VCaP (cell line): ENCODE measurements around the gene PGA3.

ENCODE experiments used
- H3K27ac ChIP-seq: fragments of 450-650 bp; 2 replicates; pipeline ENCODE4 v1.5.1; 2017
- TF ChIP-seq, protein P1 (sequence below): fragments of 450-650 bp; conservative IDR thresholded peaks from 2 replicates; pipeline ENCODE4 v1.5.1; 2017; ENCODE audit warnings: mild to moderate bottlenecking, moderate library complexity

The PGA3 gene

DNA sequence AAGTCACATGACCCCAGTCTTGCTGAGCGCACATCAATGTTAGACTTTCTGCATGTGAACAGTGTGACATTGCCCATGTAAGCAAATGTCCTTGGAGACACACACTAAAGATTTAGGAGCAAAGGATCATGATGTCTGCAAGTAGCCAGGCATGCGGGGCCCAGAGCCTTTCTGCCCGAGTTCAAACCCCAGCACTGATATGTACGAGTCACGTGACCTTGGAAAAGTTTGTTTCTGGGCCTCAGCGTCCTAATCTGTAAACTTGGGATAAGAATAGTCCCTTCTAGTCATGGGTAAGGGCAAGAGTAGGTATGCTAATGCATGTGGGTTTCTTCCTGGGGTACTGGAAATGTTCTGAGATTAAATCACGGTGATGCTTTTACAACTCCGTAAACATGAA is 16.8 kb upstream of the PGA3 start:
- TF ChIP-seq, protein P1, sequence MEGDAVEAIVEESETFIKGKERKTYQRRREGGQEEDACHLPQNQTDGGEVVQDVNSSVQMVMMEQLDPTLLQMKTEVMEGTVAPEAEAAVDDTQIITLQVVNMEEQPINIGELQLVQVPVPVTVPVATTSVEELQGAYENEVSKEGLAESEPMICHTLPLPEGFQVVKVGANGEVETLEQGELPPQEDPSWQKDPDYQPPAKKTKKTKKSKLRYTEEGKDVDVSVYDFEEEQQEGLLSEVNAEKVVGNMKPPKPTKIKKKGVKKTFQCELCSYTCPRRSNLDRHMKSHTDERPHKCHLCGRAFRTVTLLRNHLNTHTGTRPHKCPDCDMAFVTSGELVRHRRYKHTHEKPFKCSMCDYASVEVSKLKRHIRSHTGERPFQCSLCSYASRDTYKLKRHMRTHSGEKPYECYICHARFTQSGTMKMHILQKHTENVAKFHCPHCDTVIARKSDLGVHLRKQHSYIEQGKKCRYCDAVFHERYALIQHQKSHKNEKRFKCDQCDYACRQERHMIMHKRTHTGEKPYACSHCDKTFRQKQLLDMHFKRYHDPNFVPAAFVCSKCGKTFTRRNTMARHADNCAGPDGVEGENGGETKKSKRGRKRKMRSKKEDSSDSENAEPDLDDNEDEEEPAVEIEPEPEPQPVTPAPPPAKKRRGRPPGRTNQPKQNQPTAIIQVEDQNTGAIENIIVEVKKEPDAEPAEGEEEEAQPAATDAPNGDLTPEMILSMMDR, result no peak
- no peak overlapping the region for H3K27ac ChIP-seq

DNA sequence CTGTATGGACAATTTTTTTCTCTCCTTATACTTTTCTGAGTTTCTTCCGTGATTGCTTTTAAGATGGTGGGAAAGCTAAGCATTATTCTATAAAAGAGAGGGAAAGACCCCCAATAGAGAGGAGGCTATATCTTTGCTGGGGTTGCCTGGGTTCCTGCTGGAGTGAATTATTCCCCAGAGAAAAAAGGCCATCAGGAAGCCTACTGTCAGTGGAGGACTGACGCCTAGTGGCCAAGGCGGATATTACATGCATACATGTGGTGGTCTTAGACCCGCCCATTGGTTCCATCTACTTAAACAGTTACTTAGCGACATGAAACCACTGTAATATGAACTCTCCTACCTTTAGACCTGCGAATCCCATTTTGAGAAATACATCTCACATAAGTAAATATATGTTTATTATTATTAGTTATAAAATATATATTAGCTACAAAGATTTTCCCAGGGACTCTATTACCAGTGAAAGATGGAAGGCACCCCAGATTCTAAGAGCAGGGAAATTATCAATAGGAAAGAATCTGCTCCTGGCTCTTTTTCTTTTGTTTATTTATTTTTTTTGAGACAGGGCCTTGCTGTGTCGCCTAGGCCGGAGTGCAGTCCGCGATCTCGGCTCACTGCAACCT is 15.7 kb upstream of the PGA3 start:
- TF ChIP-seq, protein P1, result peak; percentile 92
- H3K27ac ChIP-seq, result no peak overlapping the region

DNA sequence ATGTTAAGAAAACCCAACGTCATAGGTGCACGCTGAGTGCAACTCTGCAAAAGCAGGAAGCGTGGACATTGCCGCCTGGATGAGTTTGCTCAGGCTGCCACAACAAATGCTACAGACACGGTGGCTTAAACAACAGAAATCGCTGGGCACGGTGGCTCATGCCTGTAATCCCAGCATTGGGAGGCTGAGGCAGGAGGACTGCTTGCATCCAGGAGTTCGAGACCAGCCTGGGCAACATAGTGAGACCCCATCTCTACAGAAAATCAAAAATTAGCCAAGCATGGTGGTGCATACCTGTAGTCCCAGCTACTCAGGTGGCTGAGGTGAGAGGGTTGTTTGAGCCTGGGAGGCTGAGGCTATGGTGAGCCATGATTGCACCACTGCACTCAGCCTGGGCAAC is 13.4 kb upstream of the PGA3 start:
- no peak overlapping the region for H3K27ac ChIP-seq
- TF ChIP-seq, protein P1, result no peak

DNA sequence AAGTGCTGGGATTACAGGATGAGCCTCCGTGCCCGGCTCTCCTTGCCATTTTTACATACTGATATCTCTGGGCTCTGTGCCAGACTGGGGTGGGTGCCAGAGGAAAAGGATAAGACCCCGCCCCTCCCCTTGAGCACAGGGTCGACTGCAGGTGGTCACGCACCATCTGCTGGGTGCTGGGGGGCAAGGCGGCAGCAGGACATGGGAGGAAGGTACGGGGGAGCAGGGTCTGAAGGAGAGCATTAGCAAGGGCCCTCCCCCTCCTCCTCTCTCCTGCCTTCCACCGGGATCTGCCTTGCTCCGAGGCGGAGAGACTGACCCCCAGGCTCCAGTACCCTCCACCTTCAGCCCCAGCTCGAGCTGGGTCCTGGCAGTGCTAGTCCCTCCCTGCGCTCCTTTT is 9.7 kb upstream of the PGA3 start:
- H3K27ac ChIP-seq, result no peak overlapping the region
- TF ChIP-seq, protein P1, result no peak

DNA sequence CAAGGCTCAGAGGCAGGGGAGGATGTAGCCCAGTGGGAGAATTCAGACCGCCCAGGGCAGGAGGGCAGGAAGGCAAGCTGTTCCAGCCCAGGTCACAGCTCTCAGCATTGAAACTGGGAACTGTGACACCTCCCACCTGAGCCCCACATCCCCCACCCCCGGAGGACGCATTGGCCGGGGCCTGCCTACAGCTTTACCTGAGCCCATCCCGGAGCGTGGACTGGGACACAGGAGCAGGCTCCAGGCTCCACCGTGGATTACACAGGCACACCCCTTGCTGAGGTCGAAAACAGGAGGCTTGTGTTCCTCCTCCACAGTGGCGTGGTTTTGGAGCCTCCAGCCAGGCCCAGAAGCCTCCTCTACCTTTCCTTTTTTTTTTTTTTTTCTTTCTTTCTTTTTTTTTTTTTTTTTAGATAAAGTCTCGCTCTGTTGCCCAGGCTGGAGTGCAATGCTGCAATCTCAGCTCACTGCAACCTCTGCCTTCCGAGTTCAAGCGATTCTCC is 9.1 kb upstream of the PGA3 start:
- TF ChIP-seq, protein P1, result no peak
- H3K27ac ChIP-seq, result no peak overlapping the region

DNA sequence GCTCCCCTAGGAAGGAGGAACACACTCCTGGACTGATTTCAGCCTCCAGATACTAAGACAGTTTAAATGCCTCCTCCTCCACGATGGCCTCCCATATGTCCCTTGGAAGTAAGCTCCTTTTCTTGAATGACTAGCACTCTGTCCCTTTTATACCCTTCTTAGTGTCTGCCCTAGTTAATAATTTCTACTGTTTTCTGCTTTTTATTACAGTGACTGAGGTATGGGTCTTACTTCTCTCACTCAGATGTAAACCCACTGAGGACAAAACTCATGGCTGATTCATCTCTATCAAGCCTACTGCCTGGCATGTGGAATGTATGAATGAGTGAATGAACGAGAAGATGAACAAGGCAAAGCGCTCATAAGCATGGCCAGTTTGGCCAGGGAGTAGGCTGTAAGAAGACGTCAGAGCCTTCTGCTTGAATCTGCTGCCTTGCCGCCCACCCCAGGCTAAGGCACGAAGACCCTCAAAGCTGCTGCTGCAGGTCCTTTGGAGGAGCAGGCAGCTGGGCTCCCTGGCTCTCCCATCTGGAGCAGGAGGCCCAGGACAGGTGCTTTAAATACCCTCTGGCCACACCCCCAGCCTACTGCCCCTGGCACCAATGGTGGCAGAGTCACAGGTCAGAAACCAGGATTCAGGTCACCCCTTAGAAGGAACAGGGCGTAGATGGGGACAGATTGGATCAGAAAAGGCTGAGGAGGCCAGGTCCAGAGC is 8.2 kb upstream of the PGA3 start:
- H3K27ac ChIP-seq, result no peak overlapping the region
- TF ChIP-seq, protein P1, result no peak

DNA sequence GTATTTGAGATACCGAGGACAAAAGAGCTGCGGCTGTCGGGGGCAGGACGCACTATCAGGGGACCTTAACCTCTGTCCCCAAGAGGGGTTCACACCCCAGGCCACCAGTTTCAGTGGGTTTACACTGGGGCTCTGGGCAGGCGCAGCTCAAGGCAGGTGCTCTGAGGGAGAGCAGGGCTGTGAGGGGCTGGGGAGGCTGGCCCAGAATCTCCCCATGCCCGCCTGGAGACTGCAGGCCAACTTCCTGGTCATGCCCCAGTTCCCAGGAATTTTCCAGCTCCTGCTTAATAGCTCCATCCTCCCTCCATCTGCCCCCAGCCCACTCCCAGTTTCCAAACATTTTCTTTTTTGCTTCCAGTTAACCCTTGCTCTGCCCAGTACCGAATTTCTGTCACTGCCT is 7.6 kb upstream of the PGA3 start:
- no peak overlapping the region for H3K27ac ChIP-seq
- TF ChIP-seq, protein P1, result no peak
